HuH-7 (cell line): ENCODE data around the gene CCDC78.

ENCODE experiments used
- DNase-seq: peaks from one replicate; pipeline ENCODE4 v3.0.0; 2011; ENCODE audit warnings: low spot score

Gene CCDC78

DNA sequence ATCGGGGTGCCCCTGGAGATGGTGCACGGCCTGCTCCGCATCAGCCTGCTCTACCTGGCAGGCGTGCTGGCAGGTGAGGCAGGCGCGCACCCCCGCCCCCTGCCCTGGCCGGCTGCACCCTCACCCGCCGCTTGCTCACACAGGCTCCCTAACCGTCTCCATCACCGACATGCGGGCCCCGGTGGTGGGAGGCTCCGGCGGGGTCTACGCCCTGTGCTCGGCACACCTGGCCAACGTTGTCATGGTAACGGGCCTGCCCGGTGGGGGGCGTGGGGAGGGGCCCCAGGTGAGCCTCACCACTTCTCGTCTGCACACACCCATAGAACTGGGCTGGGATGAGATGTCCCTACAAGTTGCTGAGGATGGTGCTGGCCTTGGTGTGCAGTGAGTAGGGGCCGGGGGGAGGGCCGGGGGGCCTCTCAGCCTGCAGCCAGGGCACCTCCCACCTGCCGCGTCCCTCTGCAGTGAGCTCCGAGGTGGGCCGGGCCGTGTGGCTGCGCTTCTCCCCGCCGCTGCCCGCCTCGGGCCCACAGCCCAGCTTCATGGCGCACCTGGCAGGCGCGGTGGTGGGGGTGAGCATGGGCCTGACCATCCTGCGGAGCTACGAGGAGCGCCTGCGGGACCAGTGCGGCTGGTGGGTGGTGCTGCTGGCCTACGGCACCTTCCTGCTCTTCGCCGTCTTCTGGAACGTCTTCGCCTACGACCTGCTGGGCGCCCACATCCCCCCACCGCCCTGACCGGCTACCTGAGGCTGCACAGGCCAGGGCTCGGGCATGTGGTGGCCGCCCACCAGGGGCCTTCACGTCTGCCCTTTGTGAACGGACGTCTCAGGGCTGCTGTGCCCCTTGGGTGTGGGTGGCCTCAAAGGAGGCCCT is 48.7 kb downstream of the CCDC78 start:
- no peak for DNase-seq

DNA sequence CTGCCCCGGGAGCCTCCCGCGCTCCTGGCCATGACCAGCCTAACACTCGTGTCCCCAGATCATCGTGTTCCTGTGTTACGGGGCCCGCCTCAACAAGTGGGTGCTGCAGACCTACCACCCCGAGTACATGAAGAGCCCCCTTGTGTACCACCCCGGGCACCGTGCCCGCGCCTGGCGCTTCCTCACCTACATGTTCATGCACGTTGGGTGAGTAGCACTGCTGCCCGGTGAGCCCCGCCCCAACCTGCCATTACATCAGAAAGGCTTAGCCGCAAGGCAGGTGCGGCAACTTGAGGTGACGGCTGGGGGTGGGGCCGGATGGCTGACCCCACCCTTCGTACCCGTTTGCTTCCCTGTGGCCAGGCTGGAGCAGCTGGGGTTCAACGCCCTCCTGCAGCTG is 49.3 kb downstream of the CCDC78 start:
- DNase-seq, result no peak

DNA sequence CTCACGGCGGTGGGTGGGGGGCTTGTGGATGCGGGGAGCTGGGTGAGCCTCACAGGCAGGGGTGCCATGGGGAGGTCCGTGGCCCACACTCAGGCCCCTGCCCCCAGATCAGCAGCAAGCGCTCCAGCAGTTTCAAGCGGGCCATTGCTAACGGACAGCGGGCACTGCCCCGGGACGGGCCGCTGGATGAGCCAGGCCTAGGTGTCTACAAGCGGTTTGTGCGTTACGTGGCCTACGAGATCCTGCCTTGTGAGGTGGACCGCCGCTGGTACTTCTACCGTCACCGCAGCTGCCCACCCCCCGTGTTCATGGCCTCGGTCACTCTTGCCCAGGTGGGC is 49.7 kb downstream of the CCDC78 start:
- no peak for DNase-seq

DNA sequence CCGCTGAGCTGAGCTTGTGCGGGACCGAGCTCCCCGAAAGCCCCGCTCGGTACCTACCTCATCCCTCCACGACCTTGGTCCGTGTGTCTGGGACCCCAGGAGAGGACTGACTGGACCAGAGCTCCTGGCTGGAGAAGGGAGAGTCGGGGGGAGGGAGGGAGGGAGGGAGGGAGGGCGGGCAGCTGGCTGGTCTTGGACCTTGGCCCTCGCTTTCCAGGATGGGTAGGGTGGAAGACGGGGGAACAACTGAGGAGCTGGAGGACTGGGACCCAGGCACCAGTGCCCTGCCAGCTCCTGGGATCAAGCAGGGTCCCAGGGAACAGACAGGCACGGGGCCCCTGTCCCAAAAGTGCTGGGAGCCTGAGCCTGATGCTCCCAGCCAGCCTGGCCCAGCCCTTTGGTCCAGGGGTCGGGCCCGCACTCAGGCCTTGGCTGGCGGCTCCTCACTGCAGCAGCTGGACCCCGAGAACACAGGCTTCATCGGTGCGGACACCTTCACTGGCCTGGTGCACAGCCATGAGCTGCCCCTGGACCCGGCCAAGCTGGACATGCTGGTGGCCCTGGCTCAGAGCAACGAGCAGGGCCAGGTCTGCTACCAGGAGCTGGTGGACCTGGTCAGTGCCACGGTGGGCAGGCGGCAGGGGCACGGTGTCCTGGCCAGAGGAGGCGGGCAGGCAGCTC is 50.2 kb downstream of the CCDC78 start:
- DNase-seq, result peak; percentile 42

DNA sequence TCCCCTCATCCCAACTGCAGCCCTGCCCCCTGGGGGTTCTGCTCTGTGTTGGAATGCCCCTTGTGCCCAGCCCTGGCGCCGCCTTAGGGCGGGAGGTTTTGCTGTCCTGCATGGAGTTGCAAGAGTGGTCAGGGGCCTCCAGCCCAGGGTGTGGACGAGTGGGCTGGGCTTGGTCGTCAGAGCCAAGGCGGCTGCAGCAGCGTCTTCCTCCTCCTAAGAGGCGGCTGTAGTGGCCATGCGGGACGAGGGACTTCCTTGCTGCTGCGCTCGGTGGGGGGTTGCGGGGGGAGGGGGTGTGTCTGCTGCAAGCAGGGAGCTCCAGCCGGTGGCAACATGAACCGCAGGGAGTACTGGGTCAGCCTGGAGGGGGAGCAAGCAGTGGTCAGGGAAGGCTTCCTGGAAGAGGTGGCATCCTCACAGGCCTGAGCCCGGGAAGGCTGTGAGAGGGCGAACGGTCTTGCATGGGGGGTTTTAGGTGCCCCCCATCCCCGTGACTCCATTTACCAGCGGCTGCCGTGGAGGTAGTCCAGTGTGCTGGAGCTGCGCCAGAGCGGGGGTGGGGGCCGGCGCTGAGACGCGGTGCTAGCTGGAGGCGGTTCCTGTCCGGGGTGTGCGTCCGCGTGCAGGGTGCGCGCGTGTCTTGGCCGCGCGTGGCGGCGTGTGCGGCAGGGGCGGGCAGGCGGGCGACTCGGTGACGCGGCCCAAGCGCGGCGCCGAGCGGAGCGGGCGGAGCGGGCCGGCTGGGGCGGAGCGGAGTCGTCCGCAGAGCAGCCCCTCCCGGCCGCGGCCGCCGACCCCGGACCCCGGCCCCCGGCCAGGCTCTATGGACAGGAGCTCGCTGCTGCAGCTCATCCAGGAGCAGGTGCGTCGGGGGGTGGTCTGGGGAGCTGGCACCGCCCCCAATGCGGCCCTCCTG is 51.0 kb downstream of the CCDC78 start, which contains the start of gene RHBDL1:
TSS of gene RHBDL1 (plus strand) at position 704 of the 916 bp plus-strand sequence. CDS start at position 824, 120 bp downstream.
- peak; percentile 50 for DNase-seq

DNA sequence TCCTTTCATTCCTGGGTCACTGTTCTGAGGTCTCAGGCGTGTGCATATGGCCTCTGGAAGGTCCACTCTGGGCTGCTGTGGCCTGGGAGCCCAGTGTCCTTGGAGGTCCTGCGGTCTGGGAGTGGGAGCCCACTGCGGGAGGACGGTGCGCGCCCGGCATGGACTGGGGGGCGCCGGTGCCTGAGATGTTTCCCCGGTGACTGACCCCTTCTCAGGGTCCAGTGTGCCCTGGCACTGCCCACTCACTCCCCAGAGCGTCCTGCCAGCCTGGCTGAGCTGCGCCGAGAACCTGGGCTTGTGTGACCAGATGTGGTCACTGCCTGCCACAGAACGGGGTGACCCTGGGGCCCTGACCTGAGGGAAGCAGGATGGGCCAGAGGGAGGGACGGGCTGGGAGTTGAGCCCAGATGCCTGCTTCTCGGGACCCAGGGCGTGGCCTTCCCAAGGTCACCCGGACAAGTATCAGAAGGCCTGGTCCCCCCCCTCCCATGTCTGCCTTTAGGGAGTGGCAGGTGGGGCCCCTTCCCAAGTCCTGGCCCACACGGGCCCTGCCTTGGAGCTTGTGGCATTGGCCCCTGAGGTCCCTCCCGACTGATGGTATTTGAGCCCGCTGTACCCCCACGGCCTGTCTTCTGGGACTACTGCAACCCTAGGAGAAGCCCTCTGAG is 51.9 kb downstream of the CCDC78 start:
- no peak for DNase-seq

DNA sequence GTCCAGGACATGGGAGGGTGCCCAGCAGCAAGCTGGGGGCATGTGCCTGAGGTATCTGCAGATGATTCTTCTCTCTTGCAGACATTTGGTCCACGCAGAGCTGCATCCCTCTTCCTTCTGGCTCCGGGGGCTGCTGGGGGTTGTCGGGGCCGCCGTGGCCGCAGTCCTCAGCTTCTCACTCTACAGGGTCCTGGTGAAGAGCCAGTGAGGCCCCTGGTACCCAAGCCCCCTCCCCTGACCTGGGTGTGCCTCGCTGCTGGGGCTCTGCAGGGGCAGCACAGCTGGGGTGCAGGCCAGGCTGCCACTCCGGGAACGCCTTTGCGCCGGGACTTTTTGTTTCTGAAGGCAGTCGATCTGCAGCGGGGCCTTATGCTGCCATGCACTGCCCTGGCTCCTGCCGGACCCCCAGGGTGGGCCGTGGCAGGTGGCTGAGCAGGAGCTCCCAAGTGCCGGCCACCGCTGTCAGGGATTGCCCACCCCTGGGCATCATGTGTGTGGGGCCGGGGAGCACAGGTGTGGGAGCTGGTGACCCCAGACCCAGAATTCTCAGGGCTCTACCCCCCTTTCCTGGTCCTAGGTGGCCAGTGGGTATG is 52.7 kb downstream of the CCDC78 start:
- DNase-seq, result no peak

DNA sequence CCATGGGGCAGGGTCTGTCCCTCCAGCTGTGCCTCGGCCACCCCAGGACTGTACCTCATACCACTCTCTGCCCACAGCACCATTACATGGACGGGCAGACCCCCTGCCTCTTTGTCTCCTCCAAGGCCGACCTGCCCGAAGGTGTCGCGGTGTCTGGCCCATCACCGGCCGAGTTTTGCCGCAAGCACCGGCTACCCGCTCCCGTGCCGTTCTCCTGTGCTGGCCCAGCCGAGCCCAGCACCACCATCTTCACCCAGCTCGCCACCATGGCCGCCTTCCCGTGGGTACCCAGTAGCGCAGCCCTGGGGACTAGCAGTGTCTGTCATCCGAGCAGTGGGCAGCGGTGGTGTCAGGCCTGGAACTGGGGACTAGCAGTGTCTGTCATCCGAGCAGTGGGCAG is 53.4 kb downstream of the CCDC78 start:
- DNase-seq, result no peak
